HepG2 (cell line): ENCODE results near the gene COX4I1. TPM values are rescaled to one million over a fixed set of nuclear protein-coding genes. Genes with fewer than 3 reads are reported as not detected.

ENCODE experiments used
- ATAC-seq: fragments of 200-7000 bp; cut with Tn5 transposase; 3 replicates; pipeline ENCODE4 v1.9.1; 2020; ENCODE audit warnings: mild to moderate bottlenecking, moderate library complexity
- BruUV-seq: library from RNA; stranded (reverse); fragments of 400-500 nt; replicated peaks from 2 replicates; lab custom pipeline; 2021; lab: Mats Ljungman, UMichigan
- CTCF ChIA-PET: fragments of 300-600 bp; formaldehyde crosslinking; extraction: SDS; loops from one replicate; lab custom pipeline; 2021; ENCODE audit warnings: low total read pairs, inconsistent platforms, low intra/inter-chr PET ratio; lab: Yijun Ruan, JAX
- POLR2A ChIA-PET: fragments of 350-600 bp; sonication (Branson Sonifier 250); formaldehyde crosslinking; loops from one replicate; lab custom pipeline; 2020; ENCODE audit warnings: antibody characterized with exemption, inconsistent platforms; lab: Yijun Ruan, JAX
- DNase-seq: peaks from one replicate; pipeline ENCODE4 v3.0.0-alpha.2; 2015; ENCODE audit warnings: low spot score
- FAIRE-seq: peaks from 3 replicates; lab custom pipeline; 2011; peaks lifted over from hg19 to GRCh38; lab: Jason Lieb, UNC
- H2AFZ ChIP-seq: one replicate; pipeline ENCODE4 v1.6.1; 2011; ENCODE audit warnings: low read length, inconsistent platforms
- H3K27ac ChIP-seq: fragments of 300-600 bp; 3 replicates; pipeline ENCODE4 v1.8.0; 2011; ENCODE audit warnings: mixed run types, mild to moderate bottlenecking, mixed read lengths, low read length, inconsistent platforms; ENCODE audit not compliant: insufficient read depth; ENCODE audit errors: extremely low read length
- H3K27me3 ChIP-seq, 2 experiments: fragments of 200-600 bp in 1 of 2; 2 replicates in 1 of 2; 3 replicates in 1 of 2; pipeline versions ENCODE4 v1.6.0 to v1.8.0; 2011; ENCODE audit warnings: low read length in 2 of 2, mild to moderate bottlenecking in 2 of 2, moderate library complexity in 2 of 2, inconsistent platforms in 1 of 2; ENCODE audit not compliant: insufficient read depth in 2 of 2, control insufficient read depth in 1 of 2
- H3K36me3 ChIP-seq, 2 experiments: fragments of 200-600 bp in 1 of 2; replicated peaks in 1 of 2; 2 replicates in 1 of 2; 3 replicates in 1 of 2; pipeline versions ENCODE4 v1.5.1 to v1.8.0; 2011; ENCODE audit warnings: low read length in 2 of 2, inconsistent platforms in 1 of 2; ENCODE audit not compliant: insufficient read depth in 2 of 2, control insufficient read depth in 1 of 2
- H3K4me1 ChIP-seq: 2 replicates; pipeline ENCODE4 v1.5.1; 2012; ENCODE audit warnings: low read length, inconsistent platforms; ENCODE audit not compliant: insufficient read depth
- H3K4me2 ChIP-seq: 2 replicates; pipeline ENCODE4 v1.6.0; 2011; ENCODE audit warnings: low read depth, low read length, inconsistent platforms
- H3K4me3 ChIP-seq, 3 experiments: fragments of 200-600 bp in 1 of 3; sonication (generic), shearing (Covaris generic) in 1 of 3; replicated peaks in 1 of 3; 2 replicates each; pipeline ENCODE4 v1.5.1; 2011 to 2016; ENCODE audit warnings: low read length in 3 of 3, inconsistent platforms in 2 of 3, low read depth in 2 of 3, mild to moderate bottlenecking in 2 of 3, control low read depth in 1 of 3, mixed read lengths in 1 of 3; ENCODE audit not compliant: insufficient read depth in 1 of 3
- H3K79me2 ChIP-seq: one replicate; pipeline ENCODE4 v1.6.1; 2011; ENCODE audit warnings: low read length, inconsistent platforms; ENCODE audit not compliant: insufficient read depth
- H3K9ac ChIP-seq: 2 replicates; pipeline ENCODE4 v1.6.0; 2011; ENCODE audit warnings: mild to moderate bottlenecking, low read depth, low read length, inconsistent platforms; ENCODE audit not compliant: insufficient read depth
- H3K9me3 ChIP-seq: 2 replicates; pipeline ENCODE4 v1.5.1; 2012; ENCODE audit warnings: mild to moderate bottlenecking, low read length
- H4K20me1 ChIP-seq: 2 replicates; pipeline ENCODE4 v1.6.0; 2011; ENCODE audit warnings: inconsistent platforms, mild to moderate bottlenecking, low read length, moderate library complexity; ENCODE audit not compliant: insufficient read depth
- ATF5 ChIP-seq: sonication (generic); formaldehyde crosslinking; IDR thresholded peaks from 2 replicates; pipeline ENCODE4 v1.4.0; 2020; ENCODE audit warnings: mild to moderate bottlenecking, low read depth, missing genetic modification reagents
- NCOR1 ChIP-seq: fragments of 200-600 bp; sonication (generic); IDR thresholded peaks from 2 replicates; pipeline ENCODE4 v1.7.0; 2017; ENCODE audit warnings: antibody characterized with exemption, low read length, borderline replicate concordance
- REST ChIP-seq, 2 experiments: IDR thresholded peaks; 2 replicates each; pipeline ENCODE4 v1.6.1; 2011 to 2012; ENCODE audit warnings: low read length in 2 of 2, borderline replicate concordance in 1 of 2, low read depth in 1 of 2, mild to moderate bottlenecking in 1 of 2, moderate library complexity in 1 of 2
- TARDBP ChIP-seq: sonication (generic); formaldehyde crosslinking; IDR thresholded peaks from 2 replicates; pipeline ENCODE4 v1.8.0; 2022; ENCODE audit warnings: mild to moderate bottlenecking, missing genetic modification reagents
- TBP ChIP-seq: sonication (generic); formaldehyde crosslinking; IDR thresholded peaks from 2 replicates; pipeline ENCODE4 v1.5.0; 2020; ENCODE audit warnings: missing genetic modification reagents
- ZBTB42 ChIP-seq: sonication (generic); formaldehyde crosslinking; IDR thresholded peaks from 2 replicates; pipeline ENCODE4 v1.5.0; 2020; ENCODE audit warnings: mild to moderate bottlenecking, missing genetic modification reagents
- ZNF207 ChIP-seq: fragments of 450-650 bp; IDR thresholded peaks from 2 replicates; pipeline ENCODE4 v1.6.1; 2016; ENCODE audit warnings: antibody characterized with exemption, borderline replicate concordance
- ZNF570 ChIP-seq: sonication (generic); formaldehyde crosslinking; IDR thresholded peaks from 2 replicates; pipeline ENCODE4 v1.4.0; 2020; ENCODE audit warnings: mild to moderate bottlenecking, missing genetic modification reagents, borderline replicate concordance
- WGBS: methylation state at CpG from one replicate; pipeline ENCODE4 v1.1.6; 2017; ENCODE audit warnings: low lambda C conversion rate; 5-methylcytosine and 5-hydroxymethylcytosine counted together
- in situ Hi-C: cut with HindIII; loops from 2 replicates; pipeline ENCODE4 v1.10.0; 2017; ENCODE audit warnings: low pct_unique_long_range_greater_than_20kb; ENCODE audit not compliant: extremely low pct_ligation_motif_present
- intact Hi-C: fragments of 100-400 bp; cut with micrococcal nuclease; formaldehyde crosslinking; loops from one replicate; pipeline ENCODE4 v1.10.0; 2022; ENCODE audit not compliant: unreplicated experiment
- polyA plus RNA-seq, 8 experiments: library from polyadenylated mRNA; depleted of rRNA in 3 of 8; stranded (reverse) in 7 of 8; unstranded in 1 of 8; fragments of >200 nt; fragmentation: Illumina TruSeq in 4 of 8; extraction: Trizol in 4 of 8; gene quantifications; 2 replicates each; pipeline versions ENCODE4 v1.2.1 to v1.2.3, GENCODE V29; 2011 to 2016; ENCODE audit warnings: low read depth in 4 of 8, missing spikeins in 1 of 8, mixed read lengths in 1 of 8; ENCODE audit not compliant: insufficient read depth in 1 of 8
- total RNA-seq, 5 experiments: library from RNA; depleted of rRNA; stranded (reverse); fragments of >200 nt; fragmentation: Illumina TruSeq; extraction: Trizol; gene quantifications; 2 replicates each; pipeline ENCODE4 v1.2.3, GENCODE V29; 2016; ENCODE audit warnings: low read depth in 1 of 5

Gene COX4I1
- total and polyA plus RNA-seq, 2 of the 13 experiments (the other 11 are each of a cell fraction or from before 2014, with no cell fraction given) = 658 to 902 TPM

- TF ChIP-seq ZNF207 (no peak), ZBTB42 (CRISPR knock-in tag) (no peak), ATF5 (CRISPR knock-in tag) (no peak), NCOR1 (no peak), ZNF570 (CRISPR knock-in tag) (no peak), TARDBP (CRISPR knock-in tag) (no peak), TBP (no peak), REST (IDR thresholded peaks at IDR 0.05; ENCODE audit: borderline replicate concordance in 1 of 2, low read depth in 1 of 2, low read length in 2 of 2) (no peak)
- Histone ChIP-seq H3K4me1 (peaks cover 8% of the 10 kb centered on the region), H3K9ac (no peak overlapping the region), H3K4me3 (no peak overlapping the region), H3K36me3 (peaks cover 43 to 78% of the 10 kb centered on the region in 2 experiments), H4K20me1 (peaks cover 11% of the 10 kb centered on the region), H3K27ac (no peak overlapping the region), H2AFZ (no peak overlapping the region), H3K79me2 (peaks cover 52% of the 10 kb centered on the region), H3K9me3 (no peaks in the 10 kb centered on the region), H3K4me2 (no peak overlapping the region), H3K27me3 (no peaks in the 10 kb centered on the region)
- WGBS = 97% methylated on average over 6 of the region's 6 CpGs
- ChIA-PET CTCF (no interaction called here), POLR2A (interaction anchor here (1.3 kb wide), 1 partner anchor 9 kb away, joined by 3 read pairs; no protein-coding TSS in a partner anchor)
- ATAC-seq = no peak
- intact Hi-C loops = no loop called here
- FAIRE-seq = no peak
- DNase-seq = no peak
- in situ Hi-C loops = no loop called here
- BruUV-seq = no TSS peak
Measured at GRCh38 chr16:85789773-85790172, 9.7 kb upstream of the COX4I1 start.
